Adrenal gland (tissue), 5 donors: ENCODE results near the gene LRP8.

Experiments used
- CTCF ChIP-seq, 6 experiments: fragments of 450-650 bp in 4 of 6; fragments of 200-600 bp in 2 of 6; sonication (generic) in 1 of 6; IDR thresholded peaks; 1 replicate in 5 of 6; 2 replicates in 1 of 6; pipeline versions ENCODE4 v1.5.1 to v1.8.0; 2016 to 2021; ENCODE audit warnings: antibody characterized with exemption in 6 of 6, mild to moderate bottlenecking in 2 of 6, moderate library complexity in 1 of 6
- POLR2A ChIP-seq, 2 donors: fragments of 450-650 bp; IDR thresholded peaks; one replicate each; pipeline ENCODE4 v1.6.1; 2017; ENCODE audit warnings: antibody characterized with exemption in 2 of 2, mild to moderate bottlenecking in 2 of 2, moderate library complexity in 1 of 2
- donor health status: DM: no; HTN: no; CAD: no.

GRCh38 chr1:53344921-53345838 lies 17.3 kb upstream of the LRP8 start:
- TF ChIP-seq CTCF (IDR thresholded peaks at IDR 0.05) (no peak), POLR2A (IDR thresholded peaks at IDR 0.05) (no peak)
